ENCODE results near the gene TRIM7. TPM values are rescaled to one million over a fixed set of nuclear protein-coding genes. Genes with fewer than 3 reads are reported as not detected.

TRIM7 gene
- total and polyA plus RNA-seq, 9 of the 15 experiments (the other 6 are each of a cell fraction or from before 2014, with no cell fraction given), result 2.6 to 14.9 (median 8.9) TPM

DNA sequence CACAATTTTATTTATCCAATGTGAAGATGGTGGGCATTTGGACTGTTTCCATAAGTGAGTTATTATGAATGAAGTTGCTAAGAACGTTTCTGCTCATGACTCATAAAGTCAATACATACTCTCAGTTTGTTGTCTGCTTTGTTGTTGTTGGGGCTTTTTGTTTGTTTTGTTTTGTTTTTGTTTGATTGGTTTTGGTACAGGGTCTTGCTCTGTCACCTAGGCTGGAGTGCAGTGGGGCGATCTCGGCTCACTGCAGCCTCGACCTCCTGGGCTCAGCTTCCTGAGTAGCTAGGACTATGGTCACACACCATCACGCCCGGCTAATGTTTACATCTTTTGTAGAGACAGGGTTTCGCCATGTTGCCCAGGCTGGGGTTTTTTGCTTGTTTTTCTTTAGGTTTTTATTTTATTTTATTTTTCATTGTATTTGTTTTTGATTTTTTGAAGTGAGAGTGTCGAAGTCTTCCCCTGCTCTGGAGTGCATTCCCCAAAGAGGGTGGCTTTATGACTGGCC, 18.0 kb downstream of the TRIM7 start (continued):
- TF ChIP-seq, protein P1, sequence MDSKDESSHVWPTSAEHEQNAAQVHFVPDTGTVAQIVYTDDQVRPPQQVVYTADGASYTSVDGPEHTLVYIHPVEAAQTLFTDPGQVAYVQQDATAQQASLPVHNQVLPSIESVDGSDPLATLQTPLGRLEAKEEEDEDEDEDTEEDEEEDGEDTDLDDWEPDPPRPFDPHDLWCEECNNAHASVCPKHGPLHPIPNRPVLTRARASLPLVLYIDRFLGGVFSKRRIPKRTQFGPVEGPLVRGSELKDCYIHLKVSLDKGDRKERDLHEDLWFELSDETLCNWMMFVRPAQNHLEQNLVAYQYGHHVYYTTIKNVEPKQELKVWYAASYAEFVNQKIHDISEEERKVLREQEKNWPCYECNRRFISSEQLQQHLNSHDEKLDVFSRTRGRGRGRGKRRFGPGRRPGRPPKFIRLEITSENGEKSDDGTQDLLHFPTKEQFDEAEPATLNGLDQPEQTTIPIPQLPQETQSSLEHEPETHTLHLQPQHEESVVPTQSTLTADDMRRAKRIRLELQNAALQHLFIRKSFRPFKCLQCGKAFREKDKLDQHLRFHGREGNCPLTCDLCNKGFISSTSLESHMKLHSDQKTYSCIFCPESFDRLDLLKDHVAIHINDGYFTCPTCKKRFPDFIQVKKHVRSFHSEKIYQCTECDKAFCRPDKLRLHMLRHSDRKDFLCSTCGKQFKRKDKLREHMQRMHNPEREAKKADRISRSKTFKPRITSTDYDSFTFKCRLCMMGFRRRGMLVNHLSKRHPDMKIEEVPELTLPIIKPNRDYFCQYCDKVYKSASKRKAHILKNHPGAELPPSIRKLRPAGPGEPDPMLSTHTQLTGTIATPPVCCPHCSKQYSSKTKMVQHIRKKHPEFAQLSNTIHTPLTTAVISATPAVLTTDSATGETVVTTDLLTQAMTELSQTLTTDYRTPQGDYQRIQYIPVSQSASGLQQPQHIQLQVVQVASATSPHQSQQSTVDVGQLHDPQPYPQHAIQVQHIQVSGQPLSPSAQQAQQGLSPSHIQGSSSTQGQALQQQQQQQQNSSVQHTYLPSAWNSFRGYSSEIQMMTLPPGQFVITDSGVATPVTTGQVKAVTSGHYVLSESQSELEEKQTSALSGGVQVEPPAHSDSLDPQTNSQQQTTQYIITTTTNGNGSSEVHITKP (IDR thresholded peaks at IDR 0.05; ENCODE audit: partially characterized antibody), result no peak
- TF ChIP-seq DEAF1 (CRISPR knock-in tag; IDR thresholded peaks at IDR 0.05) (0 out of 2 replicates have a peak, but pooled peaks have one; percentile 14), PHF21A (IDR thresholded peaks at IDR 0.05; ENCODE audit: borderline replicate concordance, low read depth) (no peak), BHLHE40 (IDR thresholded peaks at IDR 0.05; ENCODE audit: low read length) (no peak), POLR2AphosphoS5 (IDR thresholded peaks at IDR 0.05; ENCODE audit: control insufficient read depth, insufficient read depth, low read depth, low read length) (no peak), FOXA3 (CRISPR knock-in tag; conservative IDR thresholded peaks at IDR 0.05 in 1 of 2, IDR thresholded peaks at IDR 0.05 in 1 of 2) (peak; percentile 76 to 88; a peak in 3 of 4 replicates), HDGF (IDR thresholded peaks at IDR 0.05) (peak; percentile 82; the same call in 1 of the 2 replicates), SMARCE1 (IDR thresholded peaks at IDR 0.05) (peak; percentile 45), MIER1 (IDR thresholded peaks at IDR 0.05; ENCODE audit: low read depth) (peak; percentile 37; the same call in 1 of the 2 replicates), BACH1 (tag; IDR thresholded peaks at IDR 0.05) (0 out of 2 replicates have a peak, but pooled peaks have one; percentile 55), SIN3A (IDR thresholded peaks at IDR 0.05; ENCODE audit: borderline replicate concordance in 2 of 2, control insufficient read depth in 1 of 2, low read depth in 2 of 2, low read length in 2 of 2) (peak in 1 of 2 experiments; percentile 15; a peak in 1 of 4 replicates), POLR2G (IDR thresholded peaks at IDR 0.05; ENCODE audit: low read depth, low read length) (no peak), ZBTB5 (IDR thresholded peaks at IDR 0.05) (no peak)
- TF ChIP-seq, protein P2, sequence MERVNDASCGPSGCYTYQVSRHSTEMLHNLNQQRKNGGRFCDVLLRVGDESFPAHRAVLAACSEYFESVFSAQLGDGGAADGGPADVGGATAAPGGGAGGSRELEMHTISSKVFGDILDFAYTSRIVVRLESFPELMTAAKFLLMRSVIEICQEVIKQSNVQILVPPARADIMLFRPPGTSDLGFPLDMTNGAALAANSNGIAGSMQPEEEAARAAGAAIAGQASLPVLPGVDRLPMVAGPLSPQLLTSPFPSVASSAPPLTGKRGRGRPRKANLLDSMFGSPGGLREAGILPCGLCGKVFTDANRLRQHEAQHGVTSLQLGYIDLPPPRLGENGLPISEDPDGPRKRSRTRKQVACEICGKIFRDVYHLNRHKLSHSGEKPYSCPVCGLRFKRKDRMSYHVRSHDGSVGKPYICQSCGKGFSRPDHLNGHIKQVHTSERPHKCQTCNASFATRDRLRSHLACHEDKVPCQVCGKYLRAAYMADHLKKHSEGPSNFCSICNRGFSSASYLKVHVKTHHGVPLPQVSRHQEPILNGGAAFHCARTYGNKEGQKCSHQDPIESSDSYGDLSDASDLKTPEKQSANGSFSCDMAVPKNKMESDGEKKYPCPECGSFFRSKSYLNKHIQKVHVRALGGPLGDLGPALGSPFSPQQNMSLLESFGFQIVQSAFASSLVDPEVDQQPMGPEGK (CRISPR knock-in tag; IDR thresholded peaks at IDR 0.05; ENCODE audit: borderline replicate concordance), result no peak
- TF ChIP-seq, protein P3, sequence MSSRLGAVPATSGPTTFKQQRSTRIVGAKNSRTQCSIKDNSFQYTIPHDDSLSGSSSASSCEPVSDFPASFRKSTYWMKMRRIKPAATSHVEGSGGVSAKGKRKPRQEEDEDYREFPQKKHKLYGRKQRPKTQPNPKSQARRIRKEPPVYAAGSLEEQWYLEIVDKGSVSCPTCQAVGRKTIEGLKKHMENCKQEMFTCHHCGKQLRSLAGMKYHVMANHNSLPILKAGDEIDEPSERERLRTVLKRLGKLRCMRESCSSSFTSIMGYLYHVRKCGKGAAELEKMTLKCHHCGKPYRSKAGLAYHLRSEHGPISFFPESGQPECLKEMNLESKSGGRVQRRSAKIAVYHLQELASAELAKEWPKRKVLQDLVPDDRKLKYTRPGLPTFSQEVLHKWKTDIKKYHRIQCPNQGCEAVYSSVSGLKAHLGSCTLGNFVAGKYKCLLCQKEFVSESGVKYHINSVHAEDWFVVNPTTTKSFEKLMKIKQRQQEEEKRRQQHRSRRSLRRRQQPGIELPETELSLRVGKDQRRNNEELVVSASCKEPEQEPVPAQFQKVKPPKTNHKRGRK (tag; IDR thresholded peaks at IDR 0.05), result no peak
